GM18499 (cell line): ENCODE results near the gene HELB.

Experiments used
- ATAC-seq: cut with Tn5 transposase; IDR thresholded peaks from one replicate; pipeline ENCODE4 v1.9.1; 2021; ENCODE audit warnings: moderate number of reproducible peaks; ENCODE audit not compliant: insufficient read depth, unreplicated experiment

HELB gene

GRCh38 chr12:66297923-66298322 lies 4.4 kb upstream of the HELB start:
- ATAC-seq, result no peak

GRCh38 chr12:66302827-66303169 lies 505 bp downstream of the HELB start:
- ATAC-seq, result no peak

GRCh38 chr12:66303316-66303804 lies 1.1 kb downstream of the HELB start:
- ATAC-seq, result peak; percentile 61

GRCh38 chr12:66304296-66304900 lies 2.1 kb downstream of the HELB start:
- no peak for ATAC-seq

- no peak for ATAC-seq
These were observed 7.3 kb downstream of the HELB start for GRCh38 chr12:66309606-66310005.

- no peak for ATAC-seq
These were observed 9.9 kb downstream of the HELB start for GRCh38 chr12:66312189-66312588.

- no peak for ATAC-seq
These were observed 12.0 kb downstream of the HELB start for GRCh38 chr12:66314278-66314677.

- peak; percentile 49 for ATAC-seq
These were observed 17.1 kb downstream of the HELB start for GRCh38 chr12:66319266-66319954.

- ATAC-seq, result no peak
These were observed 18.7 kb downstream of the HELB start for GRCh38 chr12:66320996-66321395.

GRCh38 chr12:66321435-66321834 lies 19.1 kb downstream of the HELB start:
- no peak for ATAC-seq

- no peak for ATAC-seq
These were observed 20.7 kb downstream of the HELB start for GRCh38 chr12:66323017-66323416.

GRCh38 chr12:66329941-66330340 lies 27.6 kb downstream of the HELB start:
- no peak for ATAC-seq

- no peak for ATAC-seq
These were observed 28.7 kb downstream of the HELB start for GRCh38 chr12:66331016-66331415.

- ATAC-seq, result no peak
These were observed 29.5 kb downstream of the HELB start for GRCh38 chr12:66331814-66332213.

- no peak for ATAC-seq
These were observed 33.5 kb downstream of the HELB start for GRCh38 chr12:66335746-66336145.

GRCh38 chr12:66337381-66338010 lies 35.2 kb downstream of the HELB start:
- no peak for ATAC-seq

- no peak for ATAC-seq
These were observed 37.8 kb downstream of the HELB start for GRCh38 chr12:66340131-66340530.

GRCh38 chr12:66341126-66341525 lies 38.8 kb downstream of the HELB start:
- ATAC-seq, result no peak

- ATAC-seq, result no peak
These were observed 42.9 kb downstream of the HELB start for GRCh38 chr12:66345212-66345611.

GRCh38 chr12:66345956-66346355 lies 43.7 kb downstream of the HELB start:
- ATAC-seq, result no peak

GRCh38 chr12:66351301-66351700 lies 49.0 kb downstream of the HELB start:
- ATAC-seq, result no peak

- no peak for ATAC-seq
These were observed 49.9 kb downstream of the HELB start for GRCh38 chr12:66352197-66352596.
